Left hindlimb (tissue), 1 donor: ENCODE data around the gene TPO.

Experiments
- DNase-seq: peaks from one replicate; pipeline ENCODE4 v3.0.0-alpha.2; 2018

Gene TPO

DNA sequence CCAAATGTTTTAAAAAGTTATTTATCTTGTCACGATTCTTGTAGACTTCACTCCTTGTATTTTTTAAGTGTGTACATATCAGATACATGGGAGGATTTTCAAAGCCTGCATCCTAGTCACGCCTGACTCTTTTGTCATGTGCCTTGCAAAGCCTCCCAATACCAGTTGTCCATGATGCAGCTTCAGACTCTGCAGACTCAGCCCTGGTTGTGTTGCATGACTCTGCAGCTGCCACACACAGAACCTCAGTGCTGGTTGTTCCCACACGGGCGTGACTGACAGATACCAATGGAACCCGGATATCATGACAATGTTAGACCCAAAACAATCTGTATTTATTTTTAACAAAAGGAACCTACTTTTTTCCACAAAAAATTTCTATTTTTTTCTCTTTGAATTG is 38.2 kb downstream of the TPO start:
- no peak for DNase-seq

DNA sequence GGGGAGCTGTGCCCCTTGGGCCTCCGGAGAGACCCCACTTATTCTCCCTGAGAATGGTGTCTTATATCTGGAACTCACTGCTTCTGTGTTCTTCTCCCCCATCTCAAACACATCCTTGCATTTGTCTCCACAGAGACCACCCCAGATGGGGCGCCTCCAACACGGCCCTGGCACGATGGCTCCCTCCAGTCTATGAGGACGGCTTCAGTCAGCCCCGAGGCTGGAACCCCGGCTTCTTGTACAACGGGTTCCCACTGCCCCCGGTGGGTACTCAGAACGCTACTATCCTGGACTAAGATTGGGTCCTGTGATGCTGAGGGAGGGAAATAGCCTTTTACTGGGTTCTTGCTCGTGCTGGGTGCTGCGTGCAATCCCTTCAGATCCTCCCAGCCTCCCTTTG is 40.3 kb downstream of the TPO start:
- DNase-seq: no peak

GRCh38 chr2:1454346-1454745 is 41.1 kb downstream of the TPO start:
- no peak for DNase-seq

- no peak for DNase-seq
These were observed 42.2 kb downstream of the TPO start for GRCh38 chr2:1455466-1455865.

GRCh38 chr2:1458432-1458831 is 45.2 kb downstream of the TPO start:
- DNase-seq: no peak

DNA sequence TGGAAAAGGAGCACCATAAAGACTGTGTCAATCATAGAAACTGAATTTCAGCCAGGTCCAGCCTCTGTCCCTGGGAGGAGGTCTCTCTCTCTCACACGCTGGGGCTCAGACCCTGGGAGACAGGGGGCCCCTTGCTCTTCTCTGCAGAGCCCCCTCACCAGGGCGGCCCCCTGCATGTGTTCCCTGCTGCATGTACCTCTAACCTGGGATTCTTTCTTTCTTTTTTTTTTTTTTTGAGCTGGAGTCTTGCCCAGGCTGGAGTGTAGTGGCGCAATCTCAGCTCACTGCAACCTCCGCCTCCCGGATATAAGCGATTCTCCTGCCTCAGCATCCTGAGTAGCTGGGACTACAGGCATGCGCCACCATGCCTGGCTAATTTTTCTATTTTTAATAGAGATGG is 46.5 kb downstream of the TPO start:
- no peak for DNase-seq

- no peak for DNase-seq
These were observed 47.7 kb downstream of the TPO start for GRCh38 chr2:1460851-1461418.

GRCh38 chr2:1461507-1462390 is 48.5 kb downstream of the TPO start:
- no peak for DNase-seq

DNA sequence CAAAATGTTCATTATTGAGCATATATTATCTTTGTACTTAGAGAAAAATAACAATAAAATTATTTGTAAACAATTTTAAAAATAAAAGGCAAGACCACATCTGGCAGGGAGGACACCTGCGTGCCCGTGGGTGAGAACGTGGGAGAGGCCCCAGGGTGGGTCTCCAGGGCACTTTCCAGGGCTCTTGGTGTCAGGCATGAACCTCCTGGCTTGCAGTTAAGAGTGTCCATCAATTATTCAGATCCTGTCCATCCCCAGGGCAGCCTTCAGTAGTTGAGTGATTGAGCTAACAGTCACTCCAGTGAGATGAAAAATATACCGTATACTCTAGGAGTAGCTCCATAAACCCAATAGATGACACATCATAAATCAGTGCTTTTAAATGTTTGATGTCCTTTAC is 49.7 kb downstream of the TPO start:
- no peak for DNase-seq

DNA sequence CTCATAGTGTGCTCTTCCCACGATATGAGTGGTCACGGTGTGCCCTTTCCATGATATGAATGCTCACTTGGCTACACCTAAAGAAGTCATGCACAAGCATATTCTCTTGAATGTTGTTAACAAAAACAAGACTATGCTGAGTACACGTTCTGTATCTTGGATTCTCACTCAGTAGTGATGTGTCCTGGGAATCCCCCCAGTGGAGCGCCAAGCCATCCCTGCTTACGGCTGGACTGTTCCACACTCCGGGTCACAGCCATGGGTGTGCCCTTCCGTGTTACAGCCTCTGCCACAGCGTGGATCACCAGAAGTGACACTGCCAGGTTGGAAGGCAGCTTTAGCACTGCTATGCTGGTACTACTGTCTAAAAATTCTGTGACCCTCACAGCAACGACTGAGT is 59.1 kb downstream of the TPO start:
- DNase-seq: no peak

- DNase-seq: no peak
These were observed 63.4 kb downstream of the TPO start for GRCh38 chr2:1476617-1477195.

- DNase-seq: no peak
These were observed 64.2 kb downstream of the TPO start for GRCh38 chr2:1477196-1478040.

DNA sequence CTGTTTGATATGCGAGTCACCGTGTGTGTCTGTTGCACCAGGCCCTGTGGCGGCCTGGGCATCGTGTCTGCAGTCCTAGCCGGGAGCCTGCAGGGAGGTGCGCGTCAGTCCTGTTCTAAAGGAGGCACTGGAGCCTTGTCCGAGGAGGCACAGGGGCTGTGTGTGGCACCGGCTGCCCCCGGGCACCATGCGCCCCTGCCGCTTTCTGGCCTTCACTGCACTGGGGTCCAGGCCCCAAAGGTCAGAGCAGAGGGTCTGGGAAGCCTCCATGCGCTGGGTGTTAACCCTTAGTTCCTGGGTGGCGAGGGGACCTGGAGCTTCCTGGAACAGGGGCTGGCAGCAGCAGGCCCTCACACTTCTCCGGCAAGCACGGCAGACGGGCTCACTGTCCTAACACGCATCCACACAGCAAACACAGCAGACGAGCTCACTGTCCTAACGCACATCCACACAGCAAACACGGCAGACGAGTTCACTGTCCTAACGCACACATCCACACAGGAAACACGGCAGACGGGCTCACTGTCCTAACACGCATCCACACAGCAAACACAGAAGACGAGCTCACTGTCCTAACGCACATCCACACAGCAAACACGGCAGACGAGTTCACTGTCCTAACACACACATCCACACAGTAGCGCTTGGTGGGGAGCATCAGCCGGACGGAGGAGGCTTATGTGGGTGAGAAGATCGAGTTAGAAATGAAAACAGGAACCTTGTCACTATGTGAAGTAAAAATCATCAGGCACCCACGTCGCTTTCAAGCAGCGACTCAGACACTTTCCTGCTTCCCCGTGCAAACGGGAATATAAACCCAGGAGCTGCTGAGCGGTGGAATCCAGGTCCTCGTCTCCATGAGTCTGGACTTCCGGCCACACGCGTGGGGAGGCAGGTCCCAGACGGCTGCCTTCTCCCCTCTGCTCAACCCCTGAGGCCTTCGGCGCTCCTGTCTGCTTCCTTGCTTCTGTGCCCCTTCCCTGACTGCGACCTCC is 65.3 kb downstream of the TPO start:
- DNase-seq: no peak

DNA sequence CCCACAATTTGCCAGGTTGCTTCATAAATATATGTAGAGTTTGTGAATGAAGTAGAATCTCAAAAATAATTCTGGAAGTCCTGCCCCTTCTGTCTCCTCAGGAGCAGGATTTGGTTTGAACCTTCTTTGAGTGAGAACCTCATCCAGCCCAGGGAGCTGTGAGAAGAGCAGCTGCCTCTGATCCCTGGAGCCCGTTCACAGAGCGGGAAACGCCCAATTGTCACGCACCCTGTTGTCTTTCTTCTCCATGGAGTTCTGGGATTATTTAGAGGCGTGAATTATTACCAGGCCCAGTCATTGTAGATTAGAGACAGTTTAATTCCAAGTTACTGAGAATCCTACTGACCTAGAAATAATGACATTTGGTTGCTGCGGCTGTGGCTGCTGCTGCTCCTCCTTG is 66.1 kb downstream of the TPO start:
- no peak for DNase-seq

DNA sequence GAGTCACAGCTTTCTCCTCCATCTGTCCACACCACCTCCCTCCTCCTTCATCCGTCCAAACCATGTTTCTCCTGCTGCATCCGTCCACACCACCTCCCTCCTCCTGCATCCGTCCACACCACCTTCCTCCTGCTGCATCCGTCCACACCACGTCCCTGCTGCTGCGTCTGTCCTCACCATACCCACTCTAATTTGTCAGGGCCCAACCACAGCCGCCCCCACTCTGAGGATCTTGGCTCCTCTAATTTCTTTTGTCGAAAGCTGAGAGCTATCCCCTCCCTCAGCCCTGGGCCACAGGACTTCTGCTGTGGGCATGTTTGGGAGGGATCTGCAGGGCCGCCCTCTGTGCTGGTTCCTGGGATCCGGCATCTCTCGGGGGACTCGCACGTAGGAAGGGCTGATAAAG is 67.4 kb downstream of the TPO start:
- no peak for DNase-seq

GRCh38 chr2:1481406-1482252 is 68.4 kb downstream of the TPO start:
- no peak for DNase-seq

- no peak for DNase-seq
These were observed 69.0 kb downstream of the TPO start for GRCh38 chr2:1482253-1482675.

- DNase-seq: no peak
These were observed 69.7 kb downstream of the TPO start for GRCh38 chr2:1482981-1483380.

GRCh38 chr2:1483551-1483950 is 70.3 kb downstream of the TPO start:
- DNase-seq: no peak

- no peak for DNase-seq
These were observed 71.0 kb downstream of the TPO start for GRCh38 chr2:1484131-1484884.
